Nephron progenitor cell (in vitro differentiated cells): ENCODE results near the gene INPPL1.
A peak's percentile ranks its signal among the peaks of the same experiment; 100 is the strongest.
"Not testable (repeated sequence)": the region's sequence is repeated elsewhere in the genome, so short reads cannot be mapped to it uniquely, and the experiment has no call there.

Experiments used
- DNase-seq: peaks from one replicate; pipeline ENCODE4 v3.0.0; 2021
- H3K27ac Mint-ChIP-seq: 2 replicates; pipeline ENCODE4 v1.8.0; 2021; ENCODE audit warnings: mild to moderate bottlenecking, moderate library complexity, mixed read lengths
- H3K27me3 Mint-ChIP-seq: 2 replicates; pipeline ENCODE4 v1.8.0; 2021; ENCODE audit warnings: mild to moderate bottlenecking, low read depth, mixed read lengths; ENCODE audit not compliant: poor library complexity
- H3K36me3 Mint-ChIP-seq: 2 replicates; pipeline ENCODE4 v1.8.0; 2021; ENCODE audit warnings: low read depth, mixed read lengths
- H3K4me1 Mint-ChIP-seq: 2 replicates; pipeline ENCODE4 v1.8.0; 2021; ENCODE audit warnings: mixed read lengths
- H3K4me3 Mint-ChIP-seq: 2 replicates; pipeline ENCODE4 v1.8.0; 2021; ENCODE audit warnings: mild to moderate bottlenecking, moderate library complexity, mixed read lengths
- H3K9me3 Mint-ChIP-seq: 2 replicates; pipeline ENCODE4 v1.8.0; 2021; ENCODE audit warnings: mild to moderate bottlenecking, moderate library complexity, mixed read lengths
- CTCF ChIP-seq: fragments of 200-600 bp; sonication (generic); IDR thresholded peaks from 2 replicates; pipeline ENCODE4 v1.5.0; 2021; ENCODE audit warnings: antibody characterized with exemption

The INPPL1 gene

GRCh38 chr11:72188267-72188666 is 36.3 kb upstream of the INPPL1 start:
- H3K4me1 Mint-ChIP-seq: peaks cover 34% of the 10 kb centered on the region
- no peak overlapping the region for H3K27ac Mint-ChIP-seq
- no peaks in the 10 kb centered on the region for H3K36me3 Mint-ChIP-seq
- H3K9me3 Mint-ChIP-seq: no peaks in the 10 kb centered on the region
- DNase-seq: no peak
- H3K4me3 Mint-ChIP-seq: no peak overlapping the region
- H3K27me3 Mint-ChIP-seq: peaks cover 10% of the 10 kb centered on the region
- TF ChIP-seq CTCF: no peak

GRCh38 chr11:72189455-72190250 is 34.9 kb upstream of the INPPL1 start:
- Mint-ChIP-seq H3K27ac (no peak overlapping the region), H3K4me3 (no peak overlapping the region), H3K36me3 (no peaks in the 10 kb centered on the region), H3K9me3 (no peaks in the 10 kb centered on the region), H3K27me3 (peaks cover 6% of the 10 kb centered on the region), H3K4me1 (peaks cover 28% of the 10 kb centered on the region)
- DNase-seq: no peak
- TF ChIP-seq CTCF: no peak

GRCh38 chr11:72190631-72191071 is 33.9 kb upstream of the INPPL1 start:
- Mint-ChIP-seq H3K9me3 (no peaks in the 10 kb centered on the region), H3K4me3 (no peak overlapping the region), H3K27ac (no peak overlapping the region), H3K27me3 (peaks cover 6% of the 10 kb centered on the region), H3K36me3 (no peaks in the 10 kb centered on the region), H3K4me1 (peaks cover 28% of the 10 kb centered on the region)
- no peak for TF ChIP-seq CTCF
- no peak for DNase-seq

GRCh38 chr11:72191961-72192381 is 32.6 kb upstream of the INPPL1 start, which contains the start of gene FOLR1:
FOLR1 (plus strand) TSS chr11:72192140; CDS start chr11:72192174, 34 bp downstream.
- Mint-ChIP-seq H3K27ac (no peak within 1 kb of the TSS), H3K27me3 (peaks cover 4% of the 10 kb centered on the region), H3K36me3 (no peaks in the 10 kb centered on the region), H3K9me3 (no peaks in the 10 kb centered on the region), H3K4me1 (peaks cover 35% of the 10 kb centered on the region), H3K4me3 (no peak within 1 kb of the TSS)
- TF ChIP-seq CTCF: no peak
- DNase-seq: peak; percentile 15

GRCh38 chr11:72195518-72196270 is 28.9 kb upstream of the INPPL1 start:
- no peaks in the 10 kb centered on the region for H3K9me3 Mint-ChIP-seq
- DNase-seq: no peak
- peaks cover 22% of the 10 kb centered on the region for H3K4me1 Mint-ChIP-seq
- no peak overlapping the region for H3K27ac Mint-ChIP-seq
- H3K4me3 Mint-ChIP-seq: no peak overlapping the region
- peaks cover 4% of the 10 kb centered on the region for H3K27me3 Mint-ChIP-seq
- TF ChIP-seq CTCF: no peak
- no peaks in the 10 kb centered on the region for H3K36me3 Mint-ChIP-seq

- H3K27ac Mint-ChIP-seq, DNase-seq, H3K4me1 Mint-ChIP-seq, H3K36me3 Mint-ChIP-seq, H3K4me3 Mint-ChIP-seq, H3K27me3 Mint-ChIP-seq, H3K9me3 Mint-ChIP-seq: not testable (repeated sequence)
These were observed 23.1 kb upstream of the INPPL1 start for GRCh38 chr11:72201445-72201844.
